ENCODE results near the gene CACNA1H. TPM values are rescaled to one million over a fixed set of nuclear protein-coding genes. Genes with fewer than 3 reads are reported as not detected.
"Not testable (repeated sequence)": the region's sequence is repeated elsewhere in the genome, so short reads cannot be mapped to it uniquely, and the experiment has no call there.

The CACNA1H gene
- total and polyA plus RNA-seq, 2 experiments from 2014 or later = 0.11 TPM; not detected in 1

- DNase-seq; H3K4me1 ChIP-seq (ENCODE audit: insufficient read depth); H3K27ac ChIP-seq; H3K79me2 ChIP-seq (ENCODE audit: insufficient read depth); H3K36me3 ChIP-seq (ENCODE audit: low read depth); H4K20me1 ChIP-seq (ENCODE audit: insufficient read depth); H3F3A ChIP-seq (ENCODE audit: insufficient read depth); H3K4me3 ChIP-seq; H3K4me2 ChIP-seq (ENCODE audit: unreplicated experiment); H3K9ac ChIP-seq; H3K9me3 ChIP-seq (ENCODE audit: low read depth); H2AFZ ChIP-seq; H3K9me2 ChIP-seq (ENCODE audit: insufficient read depth); in situ Hi-C loops (cut with MboI): not testable (repeated sequence)
- 56 to 65% methylated on average over 18 to 26 of the region's 26 CpGs for WGBS, 2 experiments (ENCODE audit: low coverage in 1 of 2, low lambda C conversion rate in 2 of 2, missing lambda C conversion rate in 2 of 2)
- peaks cover 13% of the 10 kb centered on the region; the same call in 1 of the 2 replicates for H3K27me3 ChIP-seq (replicated peaks; ENCODE audit: insufficient read depth)
These were observed 102.6 kb downstream of the CACNA1H start, which contains the start of gene TPSD1 for GRCh38 chr16:1255276-1256122. TSS of gene TPSD1 (plus strand) at chr16:1256069. CDS start at chr16:1256281, 212 bp downstream.

GRCh38 chr16:1256296-1256873 lies 103.5 kb downstream of the CACNA1H start:
- H3K4me2 ChIP-seq (ENCODE audit: unreplicated experiment); H3K79me2 ChIP-seq (ENCODE audit: insufficient read depth); H4K20me1 ChIP-seq (ENCODE audit: insufficient read depth); DNase-seq; H3K27ac ChIP-seq; H3K4me1 ChIP-seq (ENCODE audit: insufficient read depth); H3F3A ChIP-seq (ENCODE audit: insufficient read depth); H2AFZ ChIP-seq; H3K9me3 ChIP-seq (ENCODE audit: low read depth); H3K9me2 ChIP-seq (ENCODE audit: insufficient read depth); H3K9ac ChIP-seq; H3K4me3 ChIP-seq; H3K36me3 ChIP-seq (ENCODE audit: low read depth); in situ Hi-C loops (cut with MboI): not testable (repeated sequence)
- WGBS, 2 experiments (ENCODE audit: low coverage in 1 of 2, low lambda C conversion rate in 2 of 2, missing lambda C conversion rate in 2 of 2) = 62 to 76% methylated on average over 22 of the region's 23 CpGs
- peaks cover 15% of the 10 kb centered on the region for H3K27me3 ChIP-seq (replicated peaks; ENCODE audit: insufficient read depth)

- Histone ChIP-seq H3K79me2 (ENCODE audit: insufficient read depth) (no peaks in the 10 kb centered on the region), H3K4me2 (ENCODE audit: unreplicated experiment) (no peak overlapping the region), H3K9ac (no peak overlapping the region), H3K4me3 (no peak overlapping the region), H3K9me2 (ENCODE audit: insufficient read depth) (no peaks in the 10 kb centered on the region), H3K27ac (no peak overlapping the region), H4K20me1 (ENCODE audit: insufficient read depth) (no peaks in the 10 kb centered on the region), H2AFZ (no peak overlapping the region), H3K9me3 (ENCODE audit: low read depth) (no peaks in the 10 kb centered on the region), H3K36me3 (ENCODE audit: low read depth) (no peaks in the 10 kb centered on the region), H3F3A (ENCODE audit: insufficient read depth) (no peaks in the 10 kb centered on the region), H3K27me3 (replicated peaks; ENCODE audit: insufficient read depth) (peaks cover 18% of the 10 kb centered on the region), H3K4me1 (ENCODE audit: insufficient read depth) (no peaks in the 10 kb centered on the region)
- WGBS, 2 experiments (ENCODE audit: low coverage in 1 of 2, low lambda C conversion rate in 2 of 2, missing lambda C conversion rate in 2 of 2) = 63 to 71% methylated on average over 21 to 22 of the region's 22 CpGs
- no peak for DNase-seq
- TF ChIP-seq EZH2 (IDR thresholded peaks at IDR 0.05; ENCODE audit: insufficient read depth, poor library complexity, severe bottlenecking) (no peak), EZH2phosphoT487 (IDR thresholded peaks at IDR 0.05; ENCODE audit: insufficient read depth, low read depth) (no peak)
- in situ Hi-C loops (cut with MboI) = no loop called here
These were observed 104.0 kb downstream of the CACNA1H start for GRCh38 chr16:1256874-1257322.

GRCh38 chr16:1257561-1258224 lies 104.8 kb downstream of the CACNA1H start:
- 61 to 68% methylated on average over 28 to 34 of the region's 34 CpGs for WGBS, 2 experiments (ENCODE audit: low coverage in 1 of 2, low lambda C conversion rate in 2 of 2, missing lambda C conversion rate in 2 of 2)
- H2AFZ ChIP-seq = no peak overlapping the region
- no peaks in the 10 kb centered on the region for H3K9me3 ChIP-seq (ENCODE audit: low read depth)
- no peaks in the 10 kb centered on the region for H3F3A ChIP-seq (ENCODE audit: insufficient read depth)
- no peaks in the 10 kb centered on the region for H4K20me1 ChIP-seq (ENCODE audit: insufficient read depth)
- H3K9me2 ChIP-seq (ENCODE audit: insufficient read depth) = no peaks in the 10 kb centered on the region
- TF ChIP-seq EZH2 (IDR thresholded peaks at IDR 0.05; ENCODE audit: insufficient read depth, poor library complexity, severe bottlenecking) = no peak
- no peak for TF ChIP-seq EZH2phosphoT487 (IDR thresholded peaks at IDR 0.05; ENCODE audit: insufficient read depth, low read depth)
- no peaks in the 10 kb centered on the region for H3K36me3 ChIP-seq (ENCODE audit: low read depth)
- H3K4me1 ChIP-seq (ENCODE audit: insufficient read depth) = no peaks in the 10 kb centered on the region
- no peaks in the 10 kb centered on the region for H3K79me2 ChIP-seq (ENCODE audit: insufficient read depth)
- no peak overlapping the region for H3K9ac ChIP-seq
- H3K27ac ChIP-seq = no peak overlapping the region
- H3K4me3 ChIP-seq = no peak overlapping the region
- H3K4me2 ChIP-seq (ENCODE audit: unreplicated experiment) = no peak overlapping the region
- in situ Hi-C loops (cut with MboI) = no loop called here
- peak; percentile 26 for DNase-seq
- peaks cover 21% of the 10 kb centered on the region for H3K27me3 ChIP-seq (replicated peaks; ENCODE audit: insufficient read depth)

All from GM23248 (cell line).